ENCODE data around the gene CCDC200. TPM values are rescaled to one million over a fixed set of nuclear protein-coding genes. Genes with fewer than 3 reads are reported as not detected.
"Not testable (repeated sequence)": the region's sequence is repeated elsewhere in the genome, so short reads cannot be mapped to it uniquely, and the experiment has no call there.

Gene CCDC200
- total RNA-seq, 1 experiment from 2014 or later: not detected

DNA sequence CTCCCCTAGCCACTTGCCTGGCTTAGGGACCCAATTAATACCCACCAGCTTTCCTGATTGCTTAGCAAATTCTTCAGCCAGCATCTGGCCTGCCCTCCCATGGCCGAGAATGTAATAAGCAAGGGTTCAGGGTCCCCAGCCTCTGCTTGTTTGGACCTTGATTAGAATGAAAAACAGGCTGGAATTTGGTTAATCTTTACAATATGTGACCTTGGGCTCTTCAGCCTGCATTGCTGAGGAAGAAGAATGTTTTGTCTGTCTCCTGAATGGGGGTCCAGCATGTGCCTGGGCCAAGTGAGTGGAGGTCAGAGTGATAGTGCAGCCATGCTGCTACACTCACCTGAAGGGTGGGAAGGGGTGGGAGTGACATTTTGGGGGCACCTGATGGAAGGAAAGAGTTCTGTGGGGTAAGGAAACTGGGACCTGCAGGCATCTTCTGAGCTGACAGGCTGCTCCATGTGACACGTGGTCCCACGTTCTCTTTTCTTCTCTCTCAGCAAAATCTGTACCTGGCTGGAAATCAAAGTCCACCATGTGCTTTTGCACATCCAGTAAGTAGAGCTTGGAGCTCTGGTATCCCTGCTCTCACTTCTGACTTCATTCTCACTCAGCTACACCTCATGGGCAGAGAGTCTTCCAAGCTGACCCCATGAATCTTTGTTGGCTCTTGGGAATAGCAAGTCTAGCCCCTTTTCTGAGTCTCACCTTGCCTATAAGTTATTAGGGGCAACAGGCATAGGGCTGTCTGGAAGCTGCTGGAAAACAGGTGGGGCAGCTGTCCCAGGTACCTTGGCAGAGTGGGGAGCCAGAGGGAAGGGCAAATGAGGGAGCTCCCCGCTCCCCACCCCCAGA is 11.4 kb downstream of the CCDC200 start:
- no peak for DNase-seq (ENCODE audit: low read depth)

DNA sequence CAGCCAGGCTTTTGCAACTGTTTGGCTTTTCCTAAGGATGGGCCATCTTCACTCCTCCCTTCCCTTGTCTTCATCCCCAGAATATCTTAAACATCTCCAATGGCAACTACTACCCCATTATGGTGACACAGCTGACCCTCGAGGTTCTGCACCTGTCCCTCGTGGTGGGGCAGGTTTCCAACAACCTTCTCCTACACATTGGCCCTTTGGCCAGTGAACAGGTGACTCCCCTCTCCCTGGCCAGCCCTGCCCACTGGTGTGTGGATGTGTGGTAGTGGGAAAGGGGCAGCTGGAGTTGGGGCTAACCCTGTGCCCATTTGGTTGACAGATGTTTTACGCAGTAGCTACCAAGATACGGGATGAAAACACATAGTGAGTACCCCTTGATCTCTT is 12.1 kb downstream of the CCDC200 start:
- peak; percentile 12 for DNase-seq (ENCODE audit: low read depth)

DNA sequence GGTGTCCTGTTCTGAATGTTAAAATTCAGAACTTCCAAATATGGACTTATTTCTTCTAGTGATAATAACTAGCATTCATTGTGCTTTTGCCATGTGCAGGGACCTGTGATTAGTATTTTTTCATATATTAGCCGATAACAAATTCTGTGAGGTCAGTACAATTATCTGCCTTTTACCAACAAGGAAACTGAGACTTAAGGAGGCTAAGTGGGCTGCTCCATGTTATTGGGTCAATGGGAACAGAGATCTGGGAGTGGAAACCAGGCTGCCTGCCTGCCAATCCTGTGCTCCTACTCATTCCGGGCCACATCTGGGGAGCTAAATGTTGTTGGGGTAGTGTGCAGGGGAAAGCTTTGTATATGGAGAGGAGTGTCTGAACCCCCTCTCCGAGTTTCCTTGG is 13.1 kb downstream of the CCDC200 start:
- no peak for DNase-seq (ENCODE audit: low read depth)

DNA sequence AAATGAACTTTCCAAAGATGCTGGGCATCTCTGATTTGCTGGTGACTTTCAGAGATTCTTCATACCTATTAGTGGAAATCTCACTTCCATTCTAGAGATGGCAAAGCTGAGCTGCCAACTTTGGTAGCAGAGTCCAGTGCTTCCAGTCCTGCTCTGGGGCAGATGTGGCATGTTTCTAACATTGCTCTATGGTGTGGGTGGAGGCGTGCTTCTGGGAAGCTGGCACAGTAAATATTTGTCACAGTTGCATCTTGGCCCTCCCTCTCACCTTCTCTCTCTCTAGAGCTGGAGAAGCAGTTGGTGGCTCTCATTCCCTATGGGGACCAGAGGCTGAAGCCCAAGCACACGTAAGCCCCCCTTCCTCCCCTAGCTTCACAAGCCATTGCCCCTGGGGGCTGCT is 14.9 kb downstream of the CCDC200 start:
- DNase-seq (ENCODE audit: low read depth): no peak

DNA sequence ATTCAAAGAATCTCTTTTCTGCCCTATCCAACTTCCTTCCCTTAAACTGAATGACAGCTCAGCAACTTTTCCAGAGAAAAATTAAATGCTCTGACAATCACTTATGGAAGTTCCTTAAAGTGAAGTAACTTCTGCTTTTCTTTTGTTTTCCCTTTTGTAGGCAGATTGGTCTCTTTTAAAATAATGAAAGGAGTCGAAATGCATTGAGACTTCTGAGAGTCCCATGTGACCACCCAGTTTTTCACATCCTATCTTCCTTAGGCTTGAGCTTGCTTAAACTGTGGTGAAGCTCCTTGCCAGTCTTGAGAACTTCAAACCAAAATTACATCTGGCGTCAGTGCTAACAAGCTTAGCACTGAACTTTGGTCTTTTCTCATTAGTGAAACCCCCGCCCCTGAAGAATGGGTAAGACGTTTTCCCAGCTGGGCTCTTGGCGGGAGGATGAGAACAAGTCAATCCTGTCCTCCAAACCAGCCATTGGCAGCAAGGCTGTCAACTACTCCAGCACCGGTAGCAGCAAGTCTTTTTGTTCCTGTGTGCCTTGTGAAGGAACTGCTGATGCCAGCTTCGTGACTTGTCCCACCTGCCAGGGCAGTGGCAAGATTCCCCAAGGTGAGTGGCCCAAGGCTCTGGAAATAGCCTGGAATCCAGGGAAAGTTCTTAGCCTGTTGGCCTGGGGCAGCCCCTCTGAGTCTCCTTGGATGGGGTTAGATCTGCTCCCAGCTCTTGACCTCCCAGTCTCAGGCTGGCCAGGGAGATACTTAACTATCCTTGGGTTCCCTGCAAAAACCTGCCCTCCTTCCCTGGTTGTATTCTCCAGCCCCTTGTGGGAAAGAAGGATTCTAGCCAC is 15.6 kb downstream of the CCDC200 start:
- DNase-seq (ENCODE audit: low read depth): no peak

DNA sequence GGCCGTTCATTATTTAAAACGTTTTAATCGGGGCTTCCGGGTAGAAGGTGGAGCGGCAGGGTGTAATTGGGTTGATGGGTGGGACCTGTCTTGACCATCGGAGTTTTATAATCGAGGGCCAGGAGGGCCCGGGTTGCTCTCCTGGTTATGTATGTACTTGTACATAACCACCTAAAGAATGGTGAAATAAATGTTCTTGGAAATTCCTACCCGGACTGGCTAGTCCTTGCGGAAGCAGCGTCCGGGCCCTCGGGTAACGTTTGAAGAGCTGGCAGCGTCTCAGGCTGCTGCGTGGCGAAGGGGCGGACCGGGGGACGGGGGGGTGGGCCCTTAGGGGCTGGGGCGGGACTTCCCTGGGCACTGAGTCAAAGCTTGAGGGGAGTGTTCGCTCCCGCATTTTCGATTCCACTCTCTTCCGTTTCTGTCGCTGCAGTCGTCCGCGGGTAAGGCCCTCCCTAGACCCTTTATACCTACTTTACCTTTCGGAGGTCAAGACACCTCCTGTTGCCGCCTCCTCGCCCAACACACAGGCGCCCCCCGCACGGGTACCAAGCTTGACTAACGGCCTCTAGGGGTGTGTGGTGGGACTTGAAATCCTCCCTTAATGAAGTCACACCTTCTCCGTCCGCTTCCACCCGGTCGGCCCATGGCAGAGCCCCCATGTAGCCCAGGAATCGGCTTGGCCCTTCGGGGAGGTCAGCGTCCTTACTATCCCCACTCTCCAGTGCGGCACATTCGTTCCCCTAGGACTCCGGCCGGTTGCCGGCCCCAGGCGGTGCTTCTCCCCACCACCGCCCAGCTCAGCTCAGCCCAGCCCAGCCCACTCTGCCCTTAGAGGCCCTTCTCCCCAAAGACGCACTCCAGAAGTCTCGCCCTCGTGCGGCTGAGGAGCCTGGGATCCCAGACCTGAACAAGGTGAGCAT is 16.7 kb downstream of the CCDC200 start, which contains the start of gene TMEM106A:
TMEM106A (plus strand) TSS at position 396 of the 923 bp plus-strand sequence. CDS start 1,167 bp downstream, outside the sequence.
- DNase-seq (ENCODE audit: low read depth): peak; percentile 69

DNA sequence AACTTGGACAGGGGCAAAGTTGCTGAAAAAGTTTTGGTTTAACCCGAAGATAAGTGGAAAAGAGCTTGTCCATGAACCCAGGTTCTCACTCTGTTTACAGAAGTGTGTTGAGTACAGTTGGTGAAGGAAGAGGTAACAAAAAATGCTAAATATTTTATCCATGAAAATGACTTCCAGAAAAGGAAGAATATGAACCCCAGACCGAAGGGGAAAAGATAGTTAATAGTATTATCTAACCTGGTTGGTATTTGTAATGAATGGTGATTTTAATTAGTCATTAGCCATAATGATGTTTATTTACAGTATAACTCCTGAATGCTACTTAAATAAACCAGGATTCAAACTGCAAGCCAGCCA is 17.3 kb downstream of the CCDC200 start:
- no peak for DNase-seq (ENCODE audit: low read depth)

DNA sequence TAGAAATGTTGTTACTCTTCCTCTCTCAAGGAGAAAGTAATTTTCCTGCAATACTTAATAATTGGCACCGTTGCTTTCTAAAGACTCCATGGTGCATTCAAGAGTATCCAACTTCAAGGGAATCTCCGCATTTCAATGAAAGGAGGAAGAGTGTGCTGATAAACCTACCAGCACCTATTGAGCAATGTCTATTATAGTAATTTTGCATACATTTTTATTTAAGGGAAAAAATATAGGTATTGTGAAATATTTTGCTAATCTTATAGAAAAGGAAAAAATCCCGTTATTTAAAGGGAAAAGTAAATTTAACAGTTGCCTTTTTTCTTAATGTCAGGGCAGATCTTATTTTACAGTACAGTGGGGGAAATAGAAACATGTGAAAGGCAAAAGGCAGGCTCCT is 17.8 kb downstream of the CCDC200 start:
- DNase-seq (ENCODE audit: low read depth): no peak

DNA sequence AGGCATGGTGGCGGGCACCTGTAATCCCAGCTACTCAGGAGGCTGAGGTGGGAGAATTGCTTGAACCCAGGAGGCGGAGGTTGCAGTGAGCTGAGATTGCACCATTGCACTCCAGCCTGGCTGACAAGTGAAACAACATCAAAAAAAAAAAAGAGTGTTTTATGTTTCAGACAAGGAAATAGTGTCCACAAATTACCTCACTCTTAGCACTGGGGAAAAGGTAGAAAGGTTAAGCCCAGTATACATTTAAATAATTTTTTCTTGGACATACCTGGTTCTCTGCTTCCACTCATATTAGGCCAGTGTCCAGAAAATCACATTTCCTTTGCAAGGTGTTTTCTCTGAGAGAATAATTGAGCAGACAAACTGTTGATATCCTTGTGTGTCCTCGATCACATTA is 25.4 kb downstream of the CCDC200 start:
- DNase-seq (ENCODE audit: low read depth): not testable (repeated sequence)

DNA sequence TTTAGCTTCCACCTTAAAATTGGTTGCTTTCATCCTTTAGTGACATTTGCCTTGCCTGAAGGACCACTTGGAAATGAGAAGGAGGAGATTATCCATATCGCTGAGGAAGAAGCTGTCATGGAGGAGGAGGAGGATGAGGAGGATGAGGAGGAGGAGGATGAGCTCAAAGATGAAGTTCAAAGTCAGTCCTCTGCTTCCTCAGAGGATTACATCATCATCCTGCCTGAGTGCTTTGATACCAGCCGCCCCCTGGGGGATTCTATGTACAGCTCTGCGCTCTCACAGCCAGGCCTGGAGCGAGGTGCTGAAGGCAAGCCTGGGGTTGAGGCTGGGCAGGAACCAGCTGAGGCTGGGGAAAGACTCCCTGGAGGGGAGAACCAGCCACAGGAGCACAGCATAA is 28.3 kb downstream of the CCDC200 start:
- DNase-seq (ENCODE audit: low read depth): no peak

DNA sequence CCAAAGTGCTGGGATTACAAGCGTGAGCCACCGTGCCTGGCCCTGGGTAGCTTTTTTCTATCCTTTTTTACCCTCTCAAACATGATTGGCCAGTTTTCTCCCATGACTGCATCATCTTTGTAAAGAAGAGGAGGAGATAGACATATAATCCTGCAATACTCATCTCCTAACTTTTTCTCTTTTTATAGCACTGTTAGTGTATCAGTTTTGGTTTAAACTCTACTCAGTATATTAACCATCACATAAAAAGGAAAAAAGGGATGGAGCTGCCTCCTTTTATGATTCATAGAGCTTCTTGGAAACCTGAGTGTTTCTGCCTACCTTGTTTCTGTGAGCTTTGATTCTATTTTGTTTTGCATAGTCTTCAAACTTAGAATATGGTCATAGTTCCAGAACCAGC is 28.8 kb downstream of the CCDC200 start:
- no peak for DNase-seq (ENCODE audit: low read depth)

DNA sequence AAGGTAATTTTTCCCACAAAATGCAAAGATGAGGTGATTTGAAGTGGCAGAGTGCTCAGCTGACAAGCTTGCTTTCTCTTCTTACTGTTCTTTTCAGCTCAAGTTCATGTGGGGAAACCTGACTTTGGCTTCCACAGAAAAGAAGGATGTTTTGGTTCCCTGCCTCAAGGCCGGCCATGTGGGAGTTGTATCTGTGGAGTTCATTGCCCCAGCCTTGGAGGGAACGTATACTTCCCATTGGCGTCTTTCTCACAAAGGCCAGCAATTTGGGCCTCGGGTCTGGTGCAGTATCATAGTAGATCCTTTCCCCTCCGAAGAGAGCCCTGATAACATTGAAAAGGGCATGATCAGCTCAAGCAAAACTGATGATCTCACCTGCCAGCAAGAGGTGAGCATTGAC is 35.2 kb downstream of the CCDC200 start:
- DNase-seq (ENCODE audit: low read depth): no peak

DNA sequence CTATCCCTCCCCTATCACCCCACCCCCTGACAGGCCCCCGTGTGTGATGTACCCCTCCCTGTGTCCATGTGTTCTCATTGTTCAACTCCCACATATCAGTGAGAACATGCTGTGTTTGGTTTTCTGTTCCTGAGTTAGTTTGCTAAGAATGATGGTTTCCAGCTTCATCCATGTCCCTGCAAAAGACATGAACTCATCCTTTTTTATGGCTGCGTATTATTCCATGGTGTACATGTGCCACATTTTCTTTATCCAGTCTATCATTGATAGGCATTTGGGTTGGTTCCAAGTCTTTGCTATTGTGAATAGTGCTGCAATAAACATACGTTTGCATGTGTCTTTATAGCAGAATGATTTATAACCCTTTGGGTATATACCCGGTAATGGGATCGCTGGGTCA is 41.8 kb downstream of the CCDC200 start:
- DNase-seq (ENCODE audit: low read depth): not testable (repeated sequence)

DNA sequence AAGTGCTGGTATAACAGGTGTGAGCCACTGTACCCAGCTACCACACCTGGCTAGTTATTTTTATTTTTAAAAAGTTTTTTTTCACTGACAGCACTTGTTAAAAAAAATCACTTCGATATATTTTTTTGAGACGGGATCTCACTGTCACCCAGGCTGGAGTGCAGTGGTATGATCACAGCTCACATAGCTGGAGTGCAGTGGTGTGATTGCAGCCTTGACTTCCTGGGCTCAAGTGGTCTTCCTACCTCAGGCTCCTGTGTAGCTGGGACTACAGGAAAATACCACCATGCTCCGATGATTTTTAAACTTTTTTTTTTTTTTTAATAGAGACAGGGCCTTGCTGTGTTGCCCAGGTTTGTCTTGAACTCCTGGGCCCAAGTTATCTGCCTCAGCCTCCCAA is 44.5 kb downstream of the CCDC200 start:
- no peak for DNase-seq (ENCODE audit: low read depth)

DNA sequence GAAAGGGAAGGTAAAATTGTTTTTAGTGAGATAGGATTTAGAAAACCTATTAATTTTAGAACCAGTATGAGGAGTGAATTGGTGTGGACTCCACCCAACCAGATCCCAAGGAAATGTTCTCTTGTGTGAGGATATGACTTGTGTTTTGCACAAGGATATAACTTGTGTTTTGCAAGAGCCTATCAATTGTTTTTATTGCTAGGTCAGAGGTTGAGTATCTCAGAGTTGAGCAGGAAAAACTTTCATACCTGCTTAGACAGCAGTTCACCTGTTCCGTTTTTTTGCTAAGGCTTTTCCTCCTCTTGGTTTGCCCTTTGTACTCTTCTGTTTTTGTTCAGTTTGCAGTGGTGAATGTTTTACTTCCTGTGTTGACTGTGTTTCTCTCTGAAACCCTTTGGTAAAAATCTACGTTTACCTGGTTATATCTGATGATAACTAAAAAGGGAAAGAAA is 52.3 kb downstream of the CCDC200 start:
- no peak for DNase-seq (ENCODE audit: low read depth)

DNA sequence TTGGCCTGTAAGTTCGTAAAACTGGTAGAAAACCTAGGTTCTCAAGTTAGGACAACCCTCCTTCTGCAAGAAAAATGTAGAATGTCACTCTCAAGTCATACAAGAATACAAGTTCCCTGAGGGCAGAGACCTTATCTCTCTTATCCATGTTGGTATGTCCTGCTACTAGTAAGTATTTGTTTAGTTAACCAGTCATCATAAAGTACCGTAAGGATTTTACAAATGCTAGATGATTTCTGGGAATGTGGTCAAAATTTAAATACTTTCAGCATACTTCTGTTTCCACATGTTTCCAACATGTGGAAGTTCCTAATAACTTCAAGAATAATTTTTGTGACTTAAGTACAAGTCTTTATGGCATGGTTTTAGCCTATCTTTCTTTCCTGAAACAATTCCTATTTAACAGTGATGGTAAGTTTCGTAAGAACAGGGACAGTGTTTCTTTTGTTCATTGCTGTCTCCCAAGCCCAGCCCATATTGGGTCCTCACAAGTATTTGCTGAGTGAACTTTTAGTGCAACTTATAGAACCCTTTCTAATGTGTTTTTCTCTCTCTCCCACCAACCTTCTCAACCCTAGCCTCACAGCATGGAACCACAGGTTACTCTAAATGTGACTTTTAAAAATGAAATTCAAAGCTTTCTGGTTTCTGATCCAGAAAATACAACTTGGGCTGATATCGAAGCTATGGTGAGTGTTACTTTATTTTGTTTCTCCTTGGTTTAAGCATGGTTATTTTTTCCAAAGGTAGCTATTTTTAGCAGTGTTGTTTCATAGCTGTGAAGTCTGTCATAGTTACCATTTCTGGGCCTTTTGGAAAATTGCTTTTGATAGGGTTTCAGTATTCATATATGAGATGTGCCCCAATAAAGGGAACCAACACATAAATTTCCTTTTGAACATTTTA is 53.0 kb downstream of the CCDC200 start:
- peak; percentile 25 for DNase-seq (ENCODE audit: low read depth)

DNA sequence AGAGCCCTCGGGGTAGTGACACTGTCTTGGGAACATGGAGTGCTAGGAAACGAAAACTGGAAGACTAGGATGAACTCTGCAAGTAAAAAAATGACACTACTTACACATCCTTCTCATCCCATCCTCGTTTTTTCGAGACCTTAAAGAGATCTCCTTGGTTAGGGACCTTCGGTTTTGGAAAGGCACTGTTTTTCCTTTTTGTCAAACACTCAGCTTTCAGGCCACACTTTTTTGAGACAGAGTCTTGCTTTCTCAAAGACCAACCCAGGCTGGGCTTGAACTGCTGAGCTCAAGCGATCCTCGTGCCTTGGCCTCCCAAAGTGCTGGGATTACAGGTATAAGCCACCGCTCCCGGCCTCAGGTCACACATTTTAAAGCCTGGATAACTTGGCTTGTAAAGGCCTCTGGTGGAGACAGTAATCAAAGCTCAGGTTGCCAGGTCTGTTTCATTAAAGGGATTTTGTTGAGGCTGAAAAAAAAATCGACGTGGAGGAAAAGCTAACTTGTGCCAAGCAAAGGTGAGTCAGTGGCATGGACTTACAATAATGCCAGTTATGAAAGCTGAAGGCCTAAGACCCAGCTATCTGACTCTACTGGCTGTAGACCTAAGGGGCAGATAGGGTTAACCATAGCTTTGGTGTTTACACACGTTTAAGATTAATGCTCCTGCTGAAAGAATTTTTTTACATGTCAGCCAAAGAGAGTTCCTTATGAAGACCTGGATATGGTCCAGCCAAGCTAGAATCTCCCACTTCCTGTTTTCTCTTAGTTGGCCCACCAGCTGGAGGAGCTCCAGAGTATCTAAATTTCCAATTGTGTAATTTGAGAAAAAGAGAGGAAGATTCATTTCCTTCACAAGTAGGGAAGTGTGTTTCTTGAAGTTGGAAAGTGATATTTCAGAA is 56.6 kb downstream of the CCDC200 start:
- DNase-seq (ENCODE audit: low read depth): peak; percentile 86
